ENCODE results near the gene TTC28.
A peak's percentile ranks its signal among the peaks of the same experiment; 100 is the strongest.

The TTC28 gene

GRCh38 chr22:28021998-28022660 is 657.5 kb downstream of the TTC28 start:
- DNase-seq (ENCODE audit: low spot score), result no peak

GRCh38 chr22:28021116-28021997 is 658.3 kb downstream of the TTC28 start:
- DNase-seq (ENCODE audit: low spot score), result no peak

- peak; percentile 34 for DNase-seq (ENCODE audit: low spot score)
Measured at GRCh38 chr22:28019881-28020861, 659.5 kb downstream of the TTC28 start.

- DNase-seq (ENCODE audit: low spot score), result no peak
Measured at GRCh38 chr22:28019360-28019759, 660.3 kb downstream of the TTC28 start.

- DNase-seq (ENCODE audit: low spot score), result no peak
Measured at GRCh38 chr22:28018461-28018927, 661.1 kb downstream of the TTC28 start.

- no peak for DNase-seq (ENCODE audit: low spot score)
Measured at GRCh38 chr22:28017859-28018258, 661.8 kb downstream of the TTC28 start.

- DNase-seq (ENCODE audit: low spot score), result no peak
Measured at GRCh38 chr22:28017558-28017820, 662.2 kb downstream of the TTC28 start.

- no peak for DNase-seq (ENCODE audit: low spot score)
Measured at GRCh38 chr22:28016781-28017557, 662.7 kb downstream of the TTC28 start.

GRCh38 chr22:28015676-28016601 is 663.7 kb downstream of the TTC28 start:
- DNase-seq (ENCODE audit: low spot score), result no peak

GRCh38 chr22:28015046-28015425 is 664.6 kb downstream of the TTC28 start:
- DNase-seq (ENCODE audit: low spot score), result no peak

- DNase-seq (ENCODE audit: low spot score), result no peak
Measured at GRCh38 chr22:28014211-28015045, 665.2 kb downstream of the TTC28 start.

- no peak for DNase-seq (ENCODE audit: low spot score)
Measured at GRCh38 chr22:28013611-28014010, 666.0 kb downstream of the TTC28 start.

GRCh38 chr22:28012832-28013460 is 666.7 kb downstream of the TTC28 start:
- DNase-seq (ENCODE audit: low spot score), result no peak

GRCh38 chr22:28009272-28009827 is 670.3 kb downstream of the TTC28 start:
- peak; percentile 72 for DNase-seq (ENCODE audit: low spot score)

GRCh38 chr22:28008649-28009048 is 671.0 kb downstream of the TTC28 start:
- DNase-seq (ENCODE audit: low spot score), result no peak

- no peak for DNase-seq (ENCODE audit: low spot score)
Measured at GRCh38 chr22:28008056-28008455, 671.6 kb downstream of the TTC28 start.

- no peak for DNase-seq (ENCODE audit: low spot score)
Measured at GRCh38 chr22:28006271-28006670, 673.4 kb downstream of the TTC28 start.

- no peak for DNase-seq (ENCODE audit: low spot score)
Measured at GRCh38 chr22:28005513-28005912, 674.1 kb downstream of the TTC28 start.

- DNase-seq (ENCODE audit: low spot score), result no peak
Measured at GRCh38 chr22:28004021-28004420, 675.6 kb downstream of the TTC28 start.

Data from putamen (tissue), 1 donor.